Endodermal cell (in vitro differentiated cells): ENCODE results near the gene SPECC1. TPM values are rescaled to one million over a fixed set of nuclear protein-coding genes. Genes with fewer than 3 reads are reported as not detected.

Experiments
- DNase-seq: peaks from one replicate; pipeline ENCODE4 v3.0.0-alpha.2; 2017
- H3K27ac ChIP-seq: 2 replicates; pipeline ENCODE4 v1.5.1; 2013; ENCODE audit warnings: mild to moderate bottlenecking, low read depth, low read length, moderate library complexity
- H3K27me3 ChIP-seq: 2 replicates; pipeline ENCODE4 v1.6.1; 2013; ENCODE audit warnings: mild to moderate bottlenecking, low read length, moderate library complexity; ENCODE audit not compliant: insufficient read depth, control insufficient read depth, poor library complexity, severe bottlenecking
- H3K36me3 ChIP-seq: 2 replicates; pipeline ENCODE4 v1.7.0; 2013; ENCODE audit warnings: mild to moderate bottlenecking, low read length, moderate library complexity; ENCODE audit not compliant: control insufficient read depth, insufficient read depth
- H3K4me1 ChIP-seq: one replicate; pipeline ENCODE4 v1.7.0; 2013; ENCODE audit warnings: low read length; ENCODE audit not compliant: control insufficient read depth, insufficient read depth
- H3K4me3 ChIP-seq: 2 replicates; pipeline ENCODE4 v1.5.1; 2013; ENCODE audit warnings: mild to moderate bottlenecking, low read length, moderate library complexity
- H3K9ac ChIP-seq: 2 replicates; pipeline ENCODE4 v1.6.1; 2013; ENCODE audit warnings: mild to moderate bottlenecking, low read length, moderate library complexity; ENCODE audit not compliant: poor library complexity, severe bottlenecking; ENCODE audit errors: extremely low read depth
- H3K9me3 ChIP-seq: 2 replicates; pipeline ENCODE4 v1.6.1; 2013; ENCODE audit warnings: mild to moderate bottlenecking, low read length, moderate library complexity; ENCODE audit not compliant: control insufficient read depth
- H3K27ac Mint-ChIP-seq: 2 replicates; pipeline ENCODE4 v1.8.0; 2020; ENCODE audit warnings: mixed read lengths
- H3K27me3 Mint-ChIP-seq: 2 replicates; pipeline ENCODE4 v1.8.0; 2021; ENCODE audit warnings: mild to moderate bottlenecking, mixed read lengths; ENCODE audit not compliant: insufficient read depth
- H3K36me3 Mint-ChIP-seq: 2 replicates; pipeline ENCODE4 v1.8.0; 2020; ENCODE audit warnings: low read depth, mixed read lengths
- H3K4me1 Mint-ChIP-seq: 2 replicates; pipeline ENCODE4 v1.8.0; 2020; ENCODE audit warnings: mixed read lengths
- H3K4me3 Mint-ChIP-seq: 2 replicates; pipeline ENCODE4 v1.8.0; 2020; ENCODE audit warnings: mild to moderate bottlenecking, moderate library complexity, mixed read lengths
- H3K9me3 Mint-ChIP-seq: 2 replicates; pipeline ENCODE4 v1.8.0; 2020; ENCODE audit warnings: mild to moderate bottlenecking, mixed read lengths
- WGBS, 2 experiments: methylation state at CpG; one replicate each; pipeline versions ENCODE4 v1.1.5 to v1.1.7; 2013; ENCODE audit warnings: missing lambda C conversion rate in 2 of 2, mixed read lengths in 1 of 2; ENCODE audit not compliant: insufficient coverage in 1 of 2, insufficient read length in 1 of 2; 5-methylcytosine and 5-hydroxymethylcytosine counted together
- total RNA-seq, 2 donors: library from RNA; stranded (reverse); fragmentation: NEBNext Ultra II Directional in 1 of 2; extraction: Animal tissue kit (Norgen Biotek cat#: 25700) in 1 of 2; gene quantifications; 2 replicates in 1 of 2; 3 replicates in 1 of 2; pipeline ENCODE4 v1.2.1, GENCODE V29; 2021
- TF ChIP-seq, protein P1 (sequence below): fragments of 200-600 bp; sonication (generic); conservative IDR thresholded peaks from 2 replicates; pipeline ENCODE4 v1.5.0; 2021; ENCODE audit warnings: antibody characterized with exemption, mild to moderate bottlenecking

SPECC1 gene
- total RNA-seq, 2 donors from 2014 or later, result 48.7 to 60.6 TPM

DNA sequence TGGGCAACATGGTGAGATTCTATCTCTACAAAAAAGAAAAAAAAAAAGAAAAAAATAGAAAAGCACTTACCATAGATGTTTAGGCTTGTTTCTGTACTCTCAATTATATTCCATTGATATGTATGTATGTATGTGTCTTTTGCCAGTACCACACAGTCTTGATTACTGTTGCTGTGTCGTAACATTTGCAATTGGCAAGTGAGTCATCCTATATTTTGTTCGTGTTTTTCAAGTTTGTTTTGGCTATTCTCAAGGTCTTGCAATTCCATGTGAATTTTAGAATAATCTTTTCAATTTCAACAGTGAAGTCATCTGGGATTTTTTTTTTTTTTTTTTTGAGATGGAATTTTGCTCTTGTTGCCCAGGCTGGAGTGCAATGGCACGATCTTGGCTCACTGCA, 19.3 kb downstream of the SPECC1 start:
- Histone ChIP-seq H3K27ac (no peak overlapping the region), H3K4me3 (no peak overlapping the region), H3K9ac (no peak overlapping the region), H3K9me3 (no peaks in the 10 kb centered on the region), H3K4me1 (no peaks in the 10 kb centered on the region), H3K27me3 (no peaks in the 10 kb centered on the region), H3K36me3 (no peaks in the 10 kb centered on the region)
- Mint-ChIP-seq H3K9me3 (no peaks in the 10 kb centered on the region), H3K4me1 (no peaks in the 10 kb centered on the region), H3K27me3 (no peaks in the 10 kb centered on the region), H3K36me3 (no peaks in the 10 kb centered on the region), H3K4me3 (no peak overlapping the region), H3K27ac (no peak overlapping the region)
- TF ChIP-seq, protein P1, sequence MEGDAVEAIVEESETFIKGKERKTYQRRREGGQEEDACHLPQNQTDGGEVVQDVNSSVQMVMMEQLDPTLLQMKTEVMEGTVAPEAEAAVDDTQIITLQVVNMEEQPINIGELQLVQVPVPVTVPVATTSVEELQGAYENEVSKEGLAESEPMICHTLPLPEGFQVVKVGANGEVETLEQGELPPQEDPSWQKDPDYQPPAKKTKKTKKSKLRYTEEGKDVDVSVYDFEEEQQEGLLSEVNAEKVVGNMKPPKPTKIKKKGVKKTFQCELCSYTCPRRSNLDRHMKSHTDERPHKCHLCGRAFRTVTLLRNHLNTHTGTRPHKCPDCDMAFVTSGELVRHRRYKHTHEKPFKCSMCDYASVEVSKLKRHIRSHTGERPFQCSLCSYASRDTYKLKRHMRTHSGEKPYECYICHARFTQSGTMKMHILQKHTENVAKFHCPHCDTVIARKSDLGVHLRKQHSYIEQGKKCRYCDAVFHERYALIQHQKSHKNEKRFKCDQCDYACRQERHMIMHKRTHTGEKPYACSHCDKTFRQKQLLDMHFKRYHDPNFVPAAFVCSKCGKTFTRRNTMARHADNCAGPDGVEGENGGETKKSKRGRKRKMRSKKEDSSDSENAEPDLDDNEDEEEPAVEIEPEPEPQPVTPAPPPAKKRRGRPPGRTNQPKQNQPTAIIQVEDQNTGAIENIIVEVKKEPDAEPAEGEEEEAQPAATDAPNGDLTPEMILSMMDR, result no peak
- no peak for DNase-seq
- WGBS, 2 experiments, result 90 to 95% methylated on average over 2 of the region's 3 CpGs

DNA sequence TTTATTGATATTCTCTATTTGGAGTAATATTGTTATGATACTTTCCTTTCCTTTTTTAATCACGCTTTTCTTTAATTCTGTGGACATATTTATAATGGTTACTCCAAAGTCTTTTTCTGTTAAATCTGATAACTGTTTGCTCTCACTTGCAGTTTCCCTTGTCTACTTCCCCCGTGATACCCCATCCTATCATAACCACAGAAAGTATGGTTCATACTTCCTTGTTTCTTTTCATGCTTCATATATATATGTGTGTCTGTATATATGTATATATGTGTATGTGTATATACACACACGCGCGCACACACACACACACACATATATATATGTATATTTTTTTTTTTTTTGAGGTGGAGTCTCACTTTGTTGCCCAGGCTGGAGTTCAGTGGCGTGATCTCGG, 23.5 kb downstream of the SPECC1 start:
- no peak overlapping the region for H3K4me3 ChIP-seq
- Mint-ChIP-seq H3K9me3 (no peaks in the 10 kb centered on the region), H3K4me3 (no peak overlapping the region), H3K4me1 (no peaks in the 10 kb centered on the region), H3K36me3 (no peaks in the 10 kb centered on the region), H3K27me3 (no peaks in the 10 kb centered on the region), H3K27ac (no peak overlapping the region)
- TF ChIP-seq, protein P1, result no peak
- H3K9me3 ChIP-seq, result no peaks in the 10 kb centered on the region
- no peak overlapping the region for H3K27ac ChIP-seq
- no peaks in the 10 kb centered on the region for H3K27me3 ChIP-seq
- WGBS, 2 experiments, result 91% methylated on average over 3 of the region's 7 CpGs; no CpG with 5 or more reads in 1 of the 2 experiments
- no peaks in the 10 kb centered on the region for H3K4me1 ChIP-seq
- no peak overlapping the region for H3K9ac ChIP-seq
- no peaks in the 10 kb centered on the region for H3K36me3 ChIP-seq
- no peak for DNase-seq

DNA sequence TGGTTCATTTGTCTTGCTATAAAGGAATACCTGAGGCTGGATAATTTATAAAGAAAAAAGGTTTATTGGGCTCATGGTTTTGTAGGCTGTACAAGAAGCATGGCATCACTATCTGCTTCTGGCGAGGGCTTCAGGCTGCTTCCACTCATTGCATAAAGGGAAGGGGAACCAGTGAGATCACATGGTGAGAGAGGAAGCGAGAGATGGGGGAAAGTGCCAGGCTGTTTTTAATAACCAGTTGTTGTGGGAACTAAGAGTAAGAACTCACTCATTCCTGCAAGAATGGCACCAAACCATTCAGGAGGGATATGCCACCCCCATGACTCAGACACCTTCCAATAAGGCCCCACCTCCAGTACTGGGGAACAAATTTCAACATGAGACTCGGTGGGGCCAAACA, 24.3 kb downstream of the SPECC1 start:
- Histone ChIP-seq H3K9me3 (no peaks in the 10 kb centered on the region), H3K4me3 (no peak overlapping the region), H3K4me1 (no peaks in the 10 kb centered on the region), H3K27me3 (no peaks in the 10 kb centered on the region), H3K9ac (no peak overlapping the region), H3K36me3 (no peaks in the 10 kb centered on the region), H3K27ac (no peak overlapping the region)
- Mint-ChIP-seq H3K4me1 (no peaks in the 10 kb centered on the region), H3K27me3 (no peaks in the 10 kb centered on the region), H3K4me3 (no peak overlapping the region), H3K36me3 (no peaks in the 10 kb centered on the region), H3K27ac (no peak overlapping the region), H3K9me3 (no peaks in the 10 kb centered on the region)
- 75 to 93% methylated on average over 1 to 3 of the region's 3 CpGs for whole genome bisulfite sequencing, 2 experiments
- TF ChIP-seq, protein P1, result no peak
- DNase-seq, result no peak
